ENCODE measurements around the gene TIAM1.

The TIAM1 gene

GRCh38 chr21:31331231-31331630 lies 12.8 kb downstream of the TIAM1 start:
- no peak for DNase-seq

DNA sequence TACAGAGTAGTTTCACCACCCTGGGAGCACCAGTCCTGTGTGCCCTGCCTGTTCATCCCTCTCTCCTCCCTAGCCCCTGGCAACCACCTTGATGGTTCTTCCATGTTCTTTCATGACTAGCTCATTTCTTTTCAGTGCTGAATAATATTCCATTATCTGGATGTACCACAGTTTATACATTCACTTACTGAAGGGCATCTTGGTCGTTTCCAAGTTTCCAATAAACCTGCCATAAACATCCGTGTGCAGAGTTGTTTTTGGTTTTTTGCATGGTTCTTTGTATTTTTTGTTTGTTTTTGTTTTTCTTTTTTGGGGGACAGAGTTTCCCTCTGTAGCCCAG lies 13.9 kb downstream of the TIAM1 start:
- no peak for DNase-seq

- DNase-seq = no peak
Observed at GRCh38 chr21:31329456-31330143, 14.5 kb downstream of the TIAM1 start.

DNA sequence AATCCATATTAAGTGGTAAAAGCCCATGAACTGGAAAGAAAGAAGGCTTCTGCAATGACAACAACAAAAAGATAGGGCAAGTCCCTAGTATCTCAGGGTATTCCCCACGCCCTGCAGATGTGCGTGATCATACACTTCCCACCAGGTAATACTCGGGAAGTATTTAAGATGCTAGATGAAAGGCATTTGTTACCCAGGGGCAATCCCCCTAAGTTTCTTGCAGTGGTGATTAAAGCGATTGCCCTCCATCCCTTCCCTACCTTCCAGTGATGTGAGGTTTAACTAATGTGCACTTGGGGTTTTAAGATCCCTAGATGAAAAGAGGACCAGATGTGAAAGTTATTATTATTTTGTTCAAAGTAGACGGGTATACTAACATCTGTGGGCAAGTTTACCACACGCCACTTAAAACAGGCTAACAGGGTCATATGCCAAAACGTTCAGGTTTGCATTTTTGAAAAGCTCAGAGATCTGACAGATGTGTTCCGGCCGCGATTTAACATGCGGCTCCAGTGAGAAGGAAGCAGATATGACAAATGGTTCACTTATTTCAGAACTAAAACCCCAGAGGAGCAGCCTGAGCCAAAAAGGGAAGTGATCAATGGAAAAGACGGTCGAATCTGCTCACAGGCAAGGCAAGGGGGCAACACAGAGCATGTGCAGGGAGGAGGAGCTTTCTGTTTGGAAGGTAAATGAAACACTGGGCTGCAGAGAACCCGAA lies 17.4 kb downstream of the TIAM1 start:
- DNase-seq = no peak

DNA sequence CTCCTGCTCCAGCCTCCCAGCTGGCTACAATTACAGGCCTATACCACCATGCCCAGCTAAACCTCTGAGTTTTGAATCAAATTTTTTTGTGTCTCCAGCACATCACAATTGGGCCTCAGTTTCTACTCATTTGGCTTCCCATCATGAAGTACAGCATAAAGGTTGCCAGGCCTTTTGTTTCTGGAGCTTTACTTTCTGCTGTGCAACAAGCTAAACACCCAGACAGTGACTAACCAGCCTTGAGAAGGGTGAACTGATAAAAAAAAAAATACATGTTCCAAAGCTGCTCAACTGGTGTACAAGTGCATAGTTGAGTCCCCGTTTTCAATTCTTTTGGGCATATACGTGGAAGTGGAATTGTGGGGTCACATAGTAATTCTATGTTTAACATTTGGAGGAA lies 25.1 kb downstream of the TIAM1 start:
- DNase-seq = no peak

DNA sequence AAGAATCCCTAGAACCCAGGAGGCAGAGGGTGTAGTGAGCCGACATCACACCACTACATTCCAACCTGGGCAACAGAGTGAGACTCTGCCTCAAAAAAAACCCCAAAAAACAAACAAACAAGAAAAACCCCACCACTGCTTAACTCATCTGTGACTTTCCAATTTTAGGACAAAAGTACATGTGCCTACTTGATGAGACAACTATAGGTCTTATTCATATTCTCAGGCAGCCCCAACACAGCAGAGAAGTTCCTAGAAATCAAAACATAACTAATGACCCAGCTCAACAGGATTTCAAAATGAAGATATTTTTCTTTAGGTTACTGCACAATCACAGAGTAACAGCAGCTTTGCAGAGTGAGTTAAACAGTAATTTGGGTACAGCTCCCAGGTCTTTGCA lies 26.4 kb downstream of the TIAM1 start:
- DNase-seq = no peak

GRCh38 chr21:31316488-31317169 lies 27.4 kb downstream of the TIAM1 start:
- DNase-seq = no peak

GRCh38 chr21:31316072-31316471 lies 28.0 kb downstream of the TIAM1 start:
- no peak for DNase-seq

- DNase-seq = peak; percentile 32
Observed at GRCh38 chr21:31310750-31311149, 33.3 kb downstream of the TIAM1 start.

DNA sequence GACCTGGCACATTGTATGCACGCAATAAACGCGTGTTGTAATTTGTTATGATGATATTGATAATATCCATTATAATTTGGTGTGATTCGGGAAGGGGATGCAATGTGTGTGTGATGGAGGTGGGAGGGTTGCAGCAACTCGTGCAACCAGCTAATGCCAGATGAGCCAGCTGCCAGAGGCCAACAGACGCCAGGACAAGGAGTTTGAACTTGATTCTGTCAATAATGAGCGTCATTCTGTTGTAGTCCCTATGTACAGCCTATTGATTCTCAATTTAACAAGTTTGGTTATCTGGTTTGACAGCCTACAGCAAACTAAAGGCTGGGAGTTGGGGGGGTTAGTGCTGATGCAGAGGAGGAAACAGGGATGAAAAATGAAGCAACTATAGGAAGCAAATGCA lies 35.5 kb downstream of the TIAM1 start:
- DNase-seq = no peak

DNA sequence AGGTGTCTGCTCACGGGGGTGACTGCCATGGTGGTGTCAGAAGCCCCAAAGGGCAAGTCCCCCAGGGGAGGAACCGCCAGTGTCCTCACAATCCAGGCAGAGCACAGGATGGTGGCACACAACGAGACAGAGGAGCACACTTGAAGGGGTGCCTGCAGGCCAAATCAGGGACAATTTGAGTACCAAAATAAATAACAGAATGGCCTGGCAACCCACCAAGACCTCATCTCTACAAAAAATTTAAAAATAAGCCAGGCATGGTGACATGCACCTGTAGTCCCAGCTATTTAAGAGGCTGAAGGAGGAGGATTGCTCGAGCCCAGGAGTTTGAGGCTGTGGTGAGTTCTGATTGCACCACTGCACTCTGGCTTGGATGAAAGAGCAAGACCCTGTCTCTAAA lies 38.2 kb downstream of the TIAM1 start:
- no peak for DNase-seq

DNA sequence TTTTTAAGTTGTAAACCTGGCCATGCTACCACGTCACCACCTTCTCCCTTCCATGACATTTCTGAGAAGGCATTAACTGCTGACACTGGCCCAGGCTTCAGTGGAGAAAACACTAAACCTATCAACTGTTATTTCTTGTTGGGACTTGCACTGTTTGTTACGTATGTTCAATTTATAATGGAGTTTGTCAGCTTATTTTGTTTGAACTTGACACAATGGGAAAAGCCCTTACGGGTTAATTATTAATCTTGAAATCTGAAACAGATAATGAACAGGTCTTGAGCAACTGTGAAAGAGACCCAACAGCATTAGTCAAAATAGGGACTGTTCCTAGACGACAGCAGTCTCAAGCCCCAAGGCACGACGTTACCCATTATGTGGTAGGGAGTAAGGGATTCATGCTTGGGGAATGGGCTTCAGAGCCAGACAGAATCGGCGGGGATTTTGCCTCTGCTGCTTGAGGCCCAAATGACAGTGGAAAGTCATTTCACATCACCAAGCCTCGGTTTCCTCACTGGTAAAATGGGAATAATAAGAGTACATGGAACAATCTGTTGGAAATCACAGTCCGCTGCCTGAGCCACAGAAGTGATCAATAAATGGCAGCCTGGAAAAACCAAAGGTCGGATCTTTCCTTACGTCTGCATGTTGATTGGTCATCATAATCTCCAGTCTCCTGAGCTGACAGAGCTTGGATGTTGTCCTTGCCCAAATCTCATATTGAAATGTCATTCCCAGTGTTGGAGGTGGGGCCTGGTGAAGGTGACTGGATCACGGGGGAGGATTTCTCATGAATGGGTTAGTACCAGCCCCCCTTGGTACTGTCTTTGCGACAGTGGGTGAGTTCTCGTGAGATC lies 44.5 kb downstream of the TIAM1 start:
- DNase-seq = no peak

- DNase-seq = no peak
Observed at GRCh38 chr21:31298618-31299269, 45.3 kb downstream of the TIAM1 start.

DNA sequence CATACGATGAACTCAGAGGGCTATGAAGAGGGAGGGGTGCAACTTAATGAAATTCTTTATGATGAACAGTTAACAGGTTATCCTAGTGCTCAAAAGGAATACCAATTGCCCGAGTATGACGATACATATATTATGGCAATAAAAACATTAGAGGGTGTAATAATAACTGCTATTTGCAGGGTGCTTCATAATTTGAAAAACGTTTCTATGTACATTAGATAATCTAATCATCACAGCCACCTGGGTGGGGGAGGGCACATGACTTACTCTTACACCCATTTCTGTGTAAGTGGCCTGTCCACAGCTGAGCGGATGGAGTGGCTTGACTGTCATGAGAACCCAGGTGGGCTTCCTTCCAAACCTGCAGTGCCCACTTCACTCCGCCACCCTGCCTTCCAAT lies 46.3 kb downstream of the TIAM1 start:
- no peak for DNase-seq

GRCh38 chr21:31295676-31296075 lies 48.4 kb downstream of the TIAM1 start:
- DNase-seq = no peak

DNA sequence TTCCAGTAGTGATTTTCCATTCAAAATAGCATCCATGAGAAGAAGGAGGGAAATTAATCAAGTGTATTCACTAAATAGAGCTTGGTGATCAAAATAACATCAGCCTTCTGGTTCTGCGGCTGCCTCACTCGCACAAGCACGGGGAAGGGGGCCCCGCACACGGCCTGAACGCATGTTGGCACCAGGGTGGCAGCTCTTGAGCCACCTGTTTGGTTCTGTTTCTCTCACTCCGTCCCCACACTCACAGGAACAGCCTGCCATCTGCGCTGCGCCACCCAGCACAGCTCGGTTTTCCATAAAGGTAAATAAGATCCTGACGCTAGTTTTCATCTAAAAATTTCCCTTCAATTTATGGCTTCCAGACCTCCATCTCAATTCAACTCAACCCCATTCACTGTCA lies 49.4 kb downstream of the TIAM1 start:
- no peak for DNase-seq

DNA sequence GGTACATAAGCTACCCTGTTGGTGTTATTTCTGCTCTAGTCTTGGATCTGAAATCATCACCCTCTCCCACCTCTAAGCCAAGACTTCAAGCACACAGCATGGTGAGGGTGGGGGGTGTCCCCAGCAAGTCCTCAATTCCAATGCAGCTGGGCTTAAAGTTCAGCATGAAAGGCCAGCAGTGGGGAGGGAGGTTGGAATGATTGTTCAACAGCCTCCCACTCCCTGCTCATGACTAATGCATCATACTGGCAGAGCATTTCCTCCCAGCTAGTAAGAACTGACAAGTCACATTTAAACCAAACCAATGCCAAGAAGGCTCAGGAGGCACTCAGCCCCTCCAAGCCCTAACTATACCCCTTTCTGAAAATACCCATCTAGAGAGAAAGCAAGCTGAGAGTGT lies 50.1 kb downstream of the TIAM1 start:
- no peak for DNase-seq

DNA sequence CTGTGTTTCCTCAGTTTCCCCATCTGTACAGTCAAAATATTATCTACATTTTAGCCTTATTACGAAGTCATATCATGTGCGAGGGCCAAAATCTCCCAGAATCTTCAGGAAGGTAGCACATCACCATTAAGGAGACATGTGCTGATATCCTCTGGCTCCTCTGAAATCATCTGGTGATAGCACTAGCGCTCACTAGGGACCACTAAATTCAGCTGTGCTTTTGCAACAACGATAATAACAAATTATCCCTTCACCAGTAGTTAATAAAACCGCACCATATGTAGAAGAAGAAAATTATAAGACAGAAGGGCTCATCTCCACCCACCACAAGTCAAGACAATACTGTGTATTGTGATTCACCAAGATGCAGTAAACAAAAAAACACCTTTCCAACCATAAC lies 53.3 kb downstream of the TIAM1 start:
- DNase-seq = no peak

DNA sequence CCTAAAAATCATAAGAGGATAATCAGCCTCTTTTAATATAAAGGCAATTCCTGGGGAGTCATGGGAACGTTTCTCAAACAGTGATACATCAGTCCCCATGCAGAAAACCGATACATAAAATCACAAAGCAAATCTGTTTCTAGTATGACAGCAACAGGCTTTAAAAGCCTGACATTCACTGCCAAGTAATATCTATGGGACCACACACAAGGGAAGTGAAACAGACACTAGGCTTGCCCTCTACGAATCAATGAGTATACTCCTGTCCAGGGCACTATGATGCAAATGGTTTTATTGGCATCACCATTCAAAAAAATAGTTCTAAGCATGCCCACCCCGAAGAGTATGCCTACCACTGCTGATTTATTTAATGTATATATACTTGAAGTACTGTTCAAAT lies 54.4 kb downstream of the TIAM1 start:
- no peak for DNase-seq

DNA sequence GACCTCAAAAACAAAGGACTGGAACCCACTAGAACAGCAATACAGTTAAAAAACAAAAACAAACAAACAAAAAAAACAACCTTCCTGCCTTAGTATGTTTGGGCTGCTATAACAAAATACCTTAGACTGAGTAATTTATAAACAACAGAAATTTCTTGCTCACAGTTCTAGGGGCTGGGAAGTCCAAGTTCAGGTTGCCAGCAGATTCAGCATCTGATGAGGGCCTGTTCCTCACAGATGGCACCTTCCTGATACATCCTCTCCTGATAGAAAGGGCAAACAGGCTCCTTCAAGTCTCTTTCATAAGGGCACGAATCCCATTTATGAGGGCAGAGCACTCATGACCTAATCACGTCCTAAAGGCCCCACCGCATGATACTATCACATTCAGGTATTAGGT lies 55.9 kb downstream of the TIAM1 start:
- no peak for DNase-seq

DNA sequence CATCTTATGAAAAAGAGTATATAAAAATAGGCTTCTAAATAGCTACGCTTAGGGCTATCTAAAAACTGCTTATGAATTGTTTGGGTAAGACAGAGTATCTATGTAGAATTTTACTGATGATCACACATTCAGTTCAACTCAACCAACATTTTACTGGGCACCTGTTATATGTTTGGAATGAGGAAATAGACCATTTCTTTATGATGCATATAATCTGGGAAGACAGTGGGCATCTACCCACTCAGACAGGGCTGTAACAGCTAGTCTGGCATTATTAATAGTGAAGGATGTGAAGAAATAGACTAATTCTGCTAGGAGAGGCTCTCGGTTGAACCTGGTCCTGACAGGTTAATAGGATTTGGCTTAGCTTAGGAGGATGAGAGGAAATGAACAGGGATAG lies 56.9 kb downstream of the TIAM1 start:
- no peak for DNase-seq

DNA sequence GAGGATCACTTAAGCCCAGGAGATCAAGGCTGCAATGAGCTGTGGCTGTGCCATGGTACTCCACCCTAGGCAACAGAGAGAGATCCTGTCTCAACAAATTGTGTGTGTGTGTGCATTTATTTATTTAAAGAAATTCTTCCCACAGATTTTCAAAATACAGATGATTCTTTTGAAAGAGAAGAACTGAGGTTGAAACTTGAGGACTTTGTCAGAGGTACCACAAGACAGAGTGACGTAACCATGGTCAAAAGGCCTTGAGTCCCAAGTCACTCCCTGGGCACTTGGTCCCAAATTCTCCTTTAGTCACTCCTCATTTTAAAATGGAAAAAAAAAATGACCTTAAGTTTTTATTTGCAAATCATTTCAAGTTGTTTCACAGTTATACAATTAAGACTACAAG lies 57.4 kb downstream of the TIAM1 start:
- no peak for DNase-seq
